Smooth muscle cell (in vitro differentiated cells): ENCODE measurements around the gene CCDC194. TPM values are rescaled to one million over a fixed set of nuclear protein-coding genes. Genes with fewer than 3 reads are reported as not detected.

Source experiments
- DNase-seq: peaks from one replicate; lab custom pipeline; 2025; ENCODE audit not compliant: unreplicated experiment; lab: John Stamatoyannopoulos, UW
- H2AFZ ChIP-seq: fragments of 200-600 bp; sonication (generic); 2 replicates; pipeline ENCODE4 v1.6.0; 2016; ENCODE audit warnings: antibody characterized with exemption, low read depth, mild to moderate bottlenecking
- H3F3A ChIP-seq: fragments of 200-600 bp; sonication (generic); 2 replicates; pipeline ENCODE4 v1.6.0; 2017; ENCODE audit warnings: antibody characterized with exemption, low read depth
- H3K27ac ChIP-seq: fragments of 200-600 bp; sonication (generic); 2 replicates; pipeline ENCODE4 v1.5.1; 2016; ENCODE audit warnings: low read depth, mild to moderate bottlenecking
- H3K27me3 ChIP-seq: fragments of 200-600 bp; sonication (generic); 2 replicates; pipeline ENCODE4 v1.6.1; 2016; ENCODE audit warnings: low read depth, mild to moderate bottlenecking
- H3K36me3 ChIP-seq: fragments of 200-600 bp; sonication (generic); 2 replicates; pipeline ENCODE4 v1.5.1; 2016; ENCODE audit warnings: low read depth
- H3K4me1 ChIP-seq: fragments of 200-600 bp; sonication (generic); 2 replicates; pipeline ENCODE4 v1.5.1; 2016; ENCODE audit warnings: low read depth
- H3K4me2 ChIP-seq: fragments of 200-600 bp; sonication (generic); 2 replicates; pipeline ENCODE4 v1.6.0; 2016; ENCODE audit warnings: mild to moderate bottlenecking
- H3K4me3 ChIP-seq: fragments of 200-600 bp; sonication (generic); 2 replicates; pipeline ENCODE4 v1.5.1; 2016; ENCODE audit warnings: mild to moderate bottlenecking
- H3K79me2 ChIP-seq: fragments of 200-600 bp; sonication (generic); 2 replicates; pipeline ENCODE4 v1.6.0; 2016; ENCODE audit warnings: low read depth, mild to moderate bottlenecking
- H3K9ac ChIP-seq: fragments of 200-600 bp; sonication (generic); 2 replicates; pipeline ENCODE4 v1.6.0; 2016; ENCODE audit warnings: low read depth
- H3K9me3 ChIP-seq: fragments of 200-600 bp; sonication (generic); replicated peaks from 2 replicates; pipeline ENCODE4 v1.5.1; 2016; ENCODE audit warnings: low read depth
- H4K20me1 ChIP-seq: fragments of 200-600 bp; sonication (generic); 2 replicates; pipeline ENCODE4 v1.6.0; 2016; ENCODE audit warnings: low read depth
- WGBS: methylation state at CpG from one replicate; pipeline ENCODE4 v1.1.7; 2016; ENCODE audit warnings: low lambda C conversion rate; 5-methylcytosine and 5-hydroxymethylcytosine counted together
- polyA plus RNA-seq: library from polyadenylated mRNA; unstranded; fragments of >200 nt; fragmentation: Nextera tagmentation; extraction: Ambion mirVana; gene quantifications from 2 replicates; pipeline ENCODE4 v1.2.1, GENCODE V29; 2016
- total RNA-seq: library from RNA; depleted of rRNA; stranded (reverse); fragments of >200 nt; gene quantifications from 2 replicates; pipeline ENCODE4 v1.2.3, GENCODE V29; 2014
- TF ChIP-seq, protein P1 (sequence below): fragments of 200-600 bp; sonication (generic); IDR thresholded peaks from 2 replicates; pipeline ENCODE4 v1.5.1; 2017; ENCODE audit warnings: borderline replicate concordance, mild to moderate bottlenecking, antibody characterized with exemption; ENCODE audit not compliant: insufficient read depth, poor library complexity, severe bottlenecking

Gene CCDC194
- total and polyA plus RNA-seq, 2 experiments from 2014 or later = not detected

DNA sequence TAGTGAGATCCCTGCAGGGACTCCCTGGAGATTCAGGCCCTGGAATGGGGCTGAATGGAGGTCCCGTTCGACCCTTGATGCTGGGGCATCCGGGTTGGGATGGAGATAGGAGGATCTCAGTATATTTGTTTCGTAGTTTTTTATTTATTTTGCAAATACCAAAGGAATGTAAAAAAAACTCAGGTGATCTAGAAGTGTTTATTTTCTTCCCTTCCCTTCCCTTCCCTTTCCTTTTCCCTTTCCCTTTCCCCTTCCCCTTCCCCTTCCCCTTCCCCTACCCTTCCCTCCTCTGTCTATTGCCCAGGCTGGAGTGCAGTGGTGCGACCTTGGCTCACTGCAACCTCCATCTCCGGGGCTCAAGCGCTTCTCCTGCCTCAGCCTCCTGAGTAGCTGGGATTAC, 52.2 kb downstream of the CCDC194 start:
- TF ChIP-seq, protein P1, sequence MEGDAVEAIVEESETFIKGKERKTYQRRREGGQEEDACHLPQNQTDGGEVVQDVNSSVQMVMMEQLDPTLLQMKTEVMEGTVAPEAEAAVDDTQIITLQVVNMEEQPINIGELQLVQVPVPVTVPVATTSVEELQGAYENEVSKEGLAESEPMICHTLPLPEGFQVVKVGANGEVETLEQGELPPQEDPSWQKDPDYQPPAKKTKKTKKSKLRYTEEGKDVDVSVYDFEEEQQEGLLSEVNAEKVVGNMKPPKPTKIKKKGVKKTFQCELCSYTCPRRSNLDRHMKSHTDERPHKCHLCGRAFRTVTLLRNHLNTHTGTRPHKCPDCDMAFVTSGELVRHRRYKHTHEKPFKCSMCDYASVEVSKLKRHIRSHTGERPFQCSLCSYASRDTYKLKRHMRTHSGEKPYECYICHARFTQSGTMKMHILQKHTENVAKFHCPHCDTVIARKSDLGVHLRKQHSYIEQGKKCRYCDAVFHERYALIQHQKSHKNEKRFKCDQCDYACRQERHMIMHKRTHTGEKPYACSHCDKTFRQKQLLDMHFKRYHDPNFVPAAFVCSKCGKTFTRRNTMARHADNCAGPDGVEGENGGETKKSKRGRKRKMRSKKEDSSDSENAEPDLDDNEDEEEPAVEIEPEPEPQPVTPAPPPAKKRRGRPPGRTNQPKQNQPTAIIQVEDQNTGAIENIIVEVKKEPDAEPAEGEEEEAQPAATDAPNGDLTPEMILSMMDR = no peak
- H4K20me1 ChIP-seq = no peaks in the 10 kb centered on the region
- no peaks in the 10 kb centered on the region for H3K9me3 ChIP-seq
- H3F3A ChIP-seq = no peaks in the 10 kb centered on the region
- H3K27ac ChIP-seq = no peak overlapping the region
- no peak overlapping the region for H3K9ac ChIP-seq
- H2AFZ ChIP-seq = no peak overlapping the region
- H3K27me3 ChIP-seq = no peaks in the 10 kb centered on the region
- H3K4me1 ChIP-seq = peaks cover 6% of the 10 kb centered on the region
- H3K4me2 ChIP-seq = no peak overlapping the region
- H3K4me3 ChIP-seq = no peak overlapping the region
- no peaks in the 10 kb centered on the region for H3K36me3 ChIP-seq
- 96% methylated on average over 7 of the region's 7 CpGs for WGBS
- no peak for DNase-seq
- H3K79me2 ChIP-seq = no peaks in the 10 kb centered on the region

DNA sequence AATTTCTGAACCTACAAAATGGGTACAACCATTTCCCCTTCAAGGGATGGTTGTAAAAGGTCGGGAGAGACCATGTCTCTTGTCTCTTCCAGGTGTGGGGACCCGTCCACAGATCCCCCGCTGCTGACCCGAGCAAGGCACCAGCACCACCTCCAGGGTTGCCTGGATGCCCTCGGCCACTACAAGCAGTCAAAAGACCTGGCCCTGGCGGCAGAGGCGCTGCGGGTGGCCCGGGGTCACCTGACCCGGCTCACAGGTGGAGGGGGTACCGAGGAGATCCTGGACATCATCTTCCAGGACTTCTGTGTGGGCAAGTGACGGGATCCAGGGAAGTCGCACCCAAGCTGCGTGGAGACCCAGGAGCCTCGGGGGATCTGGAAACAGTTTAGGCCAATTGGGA, 52.6 kb downstream of the CCDC194 start:
- H3K4me3 ChIP-seq = no peak overlapping the region

DNA sequence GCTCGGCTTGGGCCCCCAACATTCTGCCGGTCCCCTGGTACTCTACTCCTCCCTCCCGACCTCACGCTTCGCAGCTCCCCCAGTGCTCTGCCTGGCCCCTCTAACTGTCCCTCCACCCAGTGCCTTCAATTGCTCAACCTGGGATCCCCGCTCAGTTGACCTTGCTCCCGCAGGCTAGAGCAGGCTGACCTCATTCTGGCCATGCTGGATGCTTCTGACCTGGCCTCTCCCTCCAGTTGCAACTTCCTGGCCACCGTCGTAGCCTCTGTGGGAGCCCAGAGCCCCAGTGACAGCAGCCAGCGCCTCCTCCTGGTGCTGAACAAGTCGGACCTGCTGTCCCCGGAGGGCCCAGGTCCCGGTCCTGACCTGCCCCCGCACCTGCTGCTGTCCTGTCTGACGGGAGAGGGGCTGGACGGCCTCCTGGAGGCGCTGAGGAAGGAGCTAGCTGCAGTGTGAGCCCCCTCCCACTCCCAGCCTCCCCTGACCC, 53.1 kb downstream of the CCDC194 start:
- Histone ChIP-seq H3K36me3 (no peaks in the 10 kb centered on the region), H3K9ac (no peak overlapping the region), H3K27ac (no peak overlapping the region), H3K27me3 (no peaks in the 10 kb centered on the region), H3K4me2 (no peak overlapping the region), H3K4me1 (peaks cover 6% of the 10 kb centered on the region), H3K79me2 (no peaks in the 10 kb centered on the region), H3K9me3 (no peaks in the 10 kb centered on the region), H3F3A (no peaks in the 10 kb centered on the region), H3K4me3 (no peak overlapping the region), H2AFZ (no peak overlapping the region), H4K20me1 (no peaks in the 10 kb centered on the region)
- no peak for DNase-seq
- TF ChIP-seq, protein P1 = no peak
- WGBS = 86% methylated on average over 16 of the region's 17 CpGs

More for the DNA sequence above, 52.6 kb downstream of the CCDC194 start:
- Histone ChIP-seq H3K36me3 (no peaks in the 10 kb centered on the region), H3K27me3 (no peaks in the 10 kb centered on the region), H3K9ac (no peak overlapping the region), H3F3A (no peaks in the 10 kb centered on the region), H2AFZ (no peak overlapping the region), H4K20me1 (no peaks in the 10 kb centered on the region), H3K79me2 (no peaks in the 10 kb centered on the region), H3K9me3 (no peaks in the 10 kb centered on the region), H3K27ac (no peak overlapping the region), H3K4me1 (peaks cover 6% of the 10 kb centered on the region), H3K4me2 (no peak overlapping the region)
- WGBS = 98% methylated on average over 15 of the region's 15 CpGs
- no peak for DNase-seq
- TF ChIP-seq, protein P1 = no peak

Other genes with a start within 250 kb of the CCDC194 start
- 12.8 and 16.4 TPM in 2 replicates for gene USE1, start 178.8 kb downstream of the CCDC194 start, total RNA-seq
- gene USE1, start 178.8 kb downstream of the CCDC194 start, polyA plus RNA-seq = 28.8 and 45.4 TPM in 2 replicates
- 2.9 and 3.2 TPM in 2 replicates for gene OCEL1, start 168.0 kb downstream of the CCDC194 start, total RNA-seq
- gene OCEL1, start 168.0 kb downstream of the CCDC194 start, polyA plus RNA-seq = 34.9 and 41.3 TPM in 2 replicates
- 47.8 and 57.4 TPM in 2 replicates for gene NR2F6, start 148.3 kb downstream of the CCDC194 start, total RNA-seq
- 99.8 and 104 TPM in 2 replicates for gene NR2F6, start 148.3 kb downstream of the CCDC194 start, polyA plus RNA-seq
- gene USHBP1, start 129.5 kb downstream of the CCDC194 start, total RNA-seq = not detected in 2 replicates
- gene USHBP1, start 129.5 kb downstream of the CCDC194 start, polyA plus RNA-seq = not detected in 2 replicates
- gene BABAM1, start 126.8 kb downstream of the CCDC194 start, total RNA-seq = 62.0 and 69.8 TPM in 2 replicates
- gene BABAM1, start 126.8 kb downstream of the CCDC194 start, polyA plus RNA-seq = 108 and 110 TPM in 2 replicates
- gene ANKLE1, start 112.3 kb downstream of the CCDC194 start, total RNA-seq = 0.36 and 1.0 TPM in 2 replicates
- gene ANKLE1, start 112.3 kb downstream of the CCDC194 start, polyA plus RNA-seq = 0.61 and 1.3 TPM in 2 replicates
- 6.1 and 9.2 TPM in 2 replicates for gene ABHD8, start 90.8 kb downstream of the CCDC194 start, total RNA-seq
- gene ABHD8, start 90.8 kb downstream of the CCDC194 start, polyA plus RNA-seq = 15.1 and 16.6 TPM in 2 replicates
- gene MRPL34, start 88.3 kb downstream of the CCDC194 start, total RNA-seq = 32.0 and 67.2 TPM in 2 replicates
- 78.6 and 84.2 TPM in 2 replicates for gene MRPL34, start 88.3 kb downstream of the CCDC194 start, polyA plus RNA-seq
- 26.5 and 26.9 TPM in 2 replicates for gene DDA1, start 84.6 kb downstream of the CCDC194 start, total RNA-seq
- 51.8 and 72.4 TPM in 2 replicates for gene DDA1, start 84.6 kb downstream of the CCDC194 start, polyA plus RNA-seq
- gene ANO8, start 59.3 kb downstream of the CCDC194 start, total RNA-seq = 6.4 and 8.0 TPM in 2 replicates
- 1.3 and 2.4 TPM in 2 replicates for gene ANO8, start 59.3 kb downstream of the CCDC194 start, polyA plus RNA-seq
- gene GTPBP3, start 56.6 kb downstream of the CCDC194 start, total RNA-seq = 11.7 and 16.5 TPM in 2 replicates
- gene GTPBP3, start 56.6 kb downstream of the CCDC194 start, polyA plus RNA-seq = 19.6 and 23.3 TPM in 2 replicates
- 0.31 TPM in 1 of 2 replicates, not detected in the other for gene PLVAP, start 16.9 kb downstream of the CCDC194 start, total RNA-seq
- not detected in 2 replicates for gene PLVAP, start 16.9 kb downstream of the CCDC194 start, polyA plus RNA-seq
- gene BST2, start 11.4 kb upstream of the CCDC194 start, total RNA-seq = 3.7 and 5.2 TPM in 2 replicates
- gene BST2, start 11.4 kb upstream of the CCDC194 start, polyA plus RNA-seq = 14.4 and 22.4 TPM in 2 replicates
- 46.6 and 68.1 TPM in 2 replicates for gene MVB12A, start 25.9 kb upstream of the CCDC194 start, total RNA-seq
- 89.6 and 98.1 TPM in 2 replicates for gene MVB12A, start 25.9 kb upstream of the CCDC194 start, polyA plus RNA-seq
- 0.31 and 1.5 TPM in 2 replicates for gene TMEM221, start 54.5 kb upstream of the CCDC194 start, total RNA-seq
- 0.63 and 1.5 TPM in 2 replicates for gene TMEM221, start 54.5 kb upstream of the CCDC194 start, polyA plus RNA-seq
- gene NXNL1, start 66.7 kb upstream of the CCDC194 start, total RNA-seq = 0.45 TPM in 1 of 2 replicates, not detected in the other
- not detected in 2 replicates for gene NXNL1, start 66.7 kb upstream of the CCDC194 start, polyA plus RNA-seq
- gene SLC27A1, start 76.3 kb upstream of the CCDC194 start, total RNA-seq = 6.8 and 9.7 TPM in 2 replicates
- 11.5 and 11.6 TPM in 2 replicates for gene SLC27A1, start 76.3 kb upstream of the CCDC194 start, polyA plus RNA-seq
- gene PGLS, start 117.5 kb upstream of the CCDC194 start, total RNA-seq = 47.1 and 57.1 TPM in 2 replicates
- 77.1 and 92.4 TPM in 2 replicates for gene PGLS, start 117.5 kb upstream of the CCDC194 start, polyA plus RNA-seq
- 126 and 129 TPM in 2 replicates for gene COLGALT1, start 161.5 kb upstream of the CCDC194 start, total RNA-seq
- 124 and 151 TPM in 2 replicates for gene COLGALT1, start 161.5 kb upstream of the CCDC194 start, polyA plus RNA-seq